HCT116 (cell line): Measurements from ENCODE around the gene USPL1. TPM values are rescaled to one million over a fixed set of nuclear protein-coding genes. Genes with fewer than 3 reads are reported as not detected.

Source experiments
- ATAC-seq: fragments of 200-7000 bp; cut with Tn5 transposase; 2 replicates; pipeline ENCODE4 v1.9.1; 2020; ENCODE audit warnings: mild to moderate bottlenecking, moderate library complexity
- BruUV-seq: library from RNA; stranded (reverse); fragments of 400-500 nt; replicated peaks from 2 replicates; lab custom pipeline; 2021; lab: Mats Ljungman, UMichigan
- CTCF ChIA-PET: fragments of 300-600 bp; sonication (Branson Sonifier 250); formaldehyde crosslinking; loops from one replicate; lab custom pipeline; 2021; ENCODE audit warnings: antibody characterized with exemption; lab: Charles Lee
- POLR2A ChIA-PET: fragments of 300-600, 350-600 bp; sonication (Branson Sonifier 250); formaldehyde crosslinking; loops from one replicate; lab custom pipeline; 2021; ENCODE audit warnings: antibody characterized with exemption; lab: Charles Lee
- RAD21 ChIA-PET, 2 experiments: fragments of 300-600 bp; sonication (Branson Sonifier 250); formaldehyde crosslinking; loops; one replicate each; lab custom pipeline; 2023; ENCODE audit warnings: low total read pairs in 2 of 2; ENCODE audit not compliant: uncharacterized antibody in 2 of 2, unreplicated experiment in 2 of 2, low non-redundant PET in 1 of 2; lab: Charles Lee
- DNase-seq: peaks from one replicate; pipeline ENCODE4 v3.0.0-alpha.2; 2010; ENCODE audit warnings: low read depth, low spot score
- H2AFZ ChIP-seq: fragments of 200-600 bp; shearing (Covaris generic), sonication (generic); 2 replicates; pipeline ENCODE4 v1.6.1; 2017; ENCODE audit warnings: low read depth, mixed run types, mixed read lengths, antibody characterized with exemption, low read length; ENCODE audit not compliant: poor library complexity, severe bottlenecking
- H3K27ac ChIP-seq: 2 replicates; pipeline ENCODE4 v1.5.1; 2012; ENCODE audit warnings: low read depth, low read length
- H3K27me3 ChIP-seq: fragments of 200-600 bp; sonication (generic); 2 replicates; pipeline ENCODE4 v1.6.1; 2016; ENCODE audit warnings: mixed run types, low read length, mixed read lengths; ENCODE audit not compliant: insufficient read depth
- H3K36me3 ChIP-seq, 2 experiments: fragments of 200-500 bp in 1 of 2; fragments of 200-600 bp in 1 of 2; sonication (Bioruptor generic) in 1 of 2; sonication (generic) in 1 of 2; 2 replicates each; pipeline versions ENCODE4 v1.5.1 to v1.6.1; 2014 to 2016; ENCODE audit warnings: low read length in 2 of 2, inconsistent platforms in 1 of 2, mixed read lengths in 1 of 2, mixed run types in 1 of 2; ENCODE audit not compliant: insufficient read depth in 2 of 2, control insufficient read depth in 1 of 2
- H3K4me1 ChIP-seq, 2 experiments: fragments of 200-600 bp in 1 of 2; sonication (generic) in 1 of 2; 2 replicates each; pipeline versions ENCODE4 v1.5.1 to v1.6.1; 2012 to 2017; ENCODE audit warnings: low read length in 2 of 2, inconsistent platforms in 1 of 2, mild to moderate bottlenecking in 1 of 2, mixed read lengths in 1 of 2, mixed run types in 1 of 2, moderate library complexity in 1 of 2; ENCODE audit not compliant: insufficient read depth in 2 of 2, control insufficient read depth in 1 of 2
- H3K4me2 ChIP-seq: fragments of 200-600 bp; sonication (generic); 2 replicates; pipeline ENCODE4 v1.6.1; 2017; ENCODE audit warnings: mixed run types, low read length, mixed read lengths
- H3K4me3 ChIP-seq, 2 experiments: fragments of 200-600 bp in 1 of 2; sonication (generic) in 1 of 2; replicated peaks in 1 of 2; 2 replicates each; pipeline ENCODE4 v1.5.1; 2011 to 2016; ENCODE audit warnings: low read length in 2 of 2, control low read depth in 1 of 2, low read depth in 1 of 2, mild to moderate bottlenecking in 1 of 2, mixed read lengths in 1 of 2, mixed run types in 1 of 2
- H3K79me2 ChIP-seq: fragments of 200-600 bp; sonication (generic); 2 replicates; pipeline ENCODE4 v1.6.1; 2017; ENCODE audit warnings: mild to moderate bottlenecking, mixed run types, low read length, moderate library complexity, mixed read lengths; ENCODE audit not compliant: insufficient read depth
- H3K9ac ChIP-seq: fragments of 200-600 bp; sonication (generic); 2 replicates; pipeline ENCODE4 v1.6.1; 2016; ENCODE audit warnings: low read length, mixed read lengths
- H3K9me2 ChIP-seq: fragments of 200-600 bp; sonication (generic), shearing (Covaris generic); 2 replicates; pipeline ENCODE4 v1.6.1; 2017; ENCODE audit warnings: mixed run types, mild to moderate bottlenecking, moderate library complexity; ENCODE audit not compliant: insufficient read depth
- H3K9me3 ChIP-seq, 2 experiments: fragments of 200-500 bp in 1 of 2; fragments of 200-600 bp in 1 of 2; sonication (Bioruptor generic) in 1 of 2; sonication (generic) in 1 of 2; 2 replicates each; pipeline ENCODE4 v1.6.1; 2014 to 2017; ENCODE audit warnings: low read length in 2 of 2, mixed read lengths in 2 of 2, inconsistent platforms in 1 of 2, low read depth in 1 of 2, mild to moderate bottlenecking in 1 of 2, mixed run types in 1 of 2, moderate library complexity in 1 of 2; ENCODE audit not compliant: control insufficient read depth in 1 of 2, insufficient read depth in 1 of 2
- H4K20me1 ChIP-seq: fragments of 200-600 bp; sonication (generic), shearing (Covaris generic); 2 replicates; pipeline ENCODE4 v1.6.1; 2017; ENCODE audit warnings: mixed run types, mild to moderate bottlenecking, moderate library complexity; ENCODE audit not compliant: insufficient read depth
- EZH2phosphoT487 ChIP-seq: fragments of 200-600 bp; IDR thresholded peaks from 2 replicates; pipeline ENCODE4 v1.6.1; 2018; ENCODE audit warnings: antibody characterized with exemption, borderline replicate concordance
- FOSL1 ChIP-seq: IDR thresholded peaks from 2 replicates; pipeline ENCODE4 v1.6.1; 2012; ENCODE audit warnings: low read depth
- JUND ChIP-seq: IDR thresholded peaks from 2 replicates; pipeline ENCODE4 v1.6.1; 2012
- POLR2A ChIP-seq: IDR thresholded peaks from 2 replicates; pipeline ENCODE4 v1.7.0; 2011; ENCODE audit warnings: borderline replicate concordance; ENCODE audit not compliant: insufficient read depth, insufficient read length; ENCODE audit errors: extremely low read depth
- POLR2AphosphoS5 ChIP-seq: IDR thresholded peaks from 2 replicates; pipeline ENCODE4 v1.6.1; 2011; ENCODE audit warnings: mild to moderate bottlenecking, low read depth, low read length, moderate library complexity
- RAD21 ChIP-seq: IDR thresholded peaks from 2 replicates; pipeline ENCODE4 v1.6.1; 2012; ENCODE audit warnings: low read depth, mild to moderate bottlenecking
- SP1 ChIP-seq: IDR thresholded peaks from 2 replicates; pipeline ENCODE4 v1.6.1; 2012; ENCODE audit warnings: low read depth
- intact Hi-C: fragments of 100-400 bp; cut with micrococcal nuclease; formaldehyde crosslinking; loops from 2 replicates; pipeline ENCODE4 v1.10.0; 2022
- total RNA-seq: library from RNA; stranded (reverse); gene quantifications from one replicate; pipeline ENCODE4 v1.2.1, GENCODE V29; 2021; ENCODE audit not compliant: unreplicated experiment
- TF ChIP-seq, protein P1 (sequence below), 3 experiments: fragments of 200-600 bp in 1 of 3; sonication (generic) in 1 of 3; IDR thresholded peaks in 2 of 3; conservative IDR thresholded peaks in 1 of 3; 2 replicates each; pipeline ENCODE4 v1.5.1; 2012 to 2017; ENCODE audit warnings: low read depth in 2 of 3, low read length in 2 of 3, antibody characterized with exemption in 1 of 3, borderline replicate concordance in 1 of 3, control low read depth in 1 of 3, mild to moderate bottlenecking in 1 of 3, mixed read lengths in 1 of 3, mixed run types in 1 of 3, moderate library complexity in 1 of 3; ENCODE audit not compliant: insufficient read depth in 1 of 3

USPL1 gene
- total RNA-seq, 1 experiment from 2014 or later = 19.7 TPM

DNA sequence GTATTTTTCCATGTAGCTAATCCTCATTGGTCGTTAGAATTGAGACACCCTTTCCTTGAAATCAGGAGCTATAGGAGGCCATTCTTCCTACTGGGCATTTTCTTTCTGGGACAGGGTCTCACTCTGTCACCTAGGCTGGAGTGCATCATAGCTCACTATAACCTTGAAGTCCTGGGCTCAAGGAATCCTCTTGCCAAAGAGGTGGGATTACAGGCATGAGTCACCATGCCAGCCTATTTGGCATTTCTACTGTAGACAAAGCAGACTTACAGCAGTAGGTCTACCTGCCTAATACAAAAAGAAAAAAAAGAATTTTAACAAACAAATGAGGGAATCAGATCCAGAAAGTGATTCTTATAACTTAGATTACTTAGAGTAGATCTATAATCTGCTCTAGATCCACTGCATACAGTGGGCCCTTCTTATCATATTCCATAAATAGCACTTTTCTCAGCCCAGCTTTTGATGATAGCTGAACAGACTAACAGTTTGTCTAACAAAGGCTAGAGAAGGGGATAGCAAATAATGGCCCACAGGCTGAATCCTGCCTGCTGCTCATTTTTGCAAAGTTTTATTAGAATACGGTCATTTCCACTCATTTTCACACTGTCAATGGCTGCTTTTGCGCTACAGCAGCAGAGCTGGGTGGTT is 36.7 kb upstream of the USPL1 start:
- no peaks in the 10 kb centered on the region for H3K9me2 ChIP-seq
- H3K4me1 ChIP-seq = peaks cover 31 to 32% of the 10 kb centered on the region in 2 experiments
- intact Hi-C loops = loop anchor here (10.0 kb wide), 1 partner anchor 446 kb away; no protein-coding TSS in a partner anchor
- no TSS peak for BruUV-seq
- ChIA-PET POLR2A (no interaction called here), CTCF (interaction anchor here (0.8 to 3.5 kb wide), 7 partner anchors 11 to 448 kb away, joined by 3 to 22 read pairs (median 3); no protein-coding TSS in a partner anchor), RAD21 (interaction anchor here in 1 of 2 experiments (1.0 kb wide), 1 partner anchor 448 kb away, joined by 4 read pairs; no protein-coding TSS in a partner anchor)
- H3K9me3 ChIP-seq = no peaks in the 10 kb centered on the region
- no peaks in the 10 kb centered on the region for H4K20me1 ChIP-seq
- no peak overlapping the region for H3K9ac ChIP-seq
- no peak for ATAC-seq
- H3K27ac ChIP-seq = no peak overlapping the region
- H3K79me2 ChIP-seq = no peaks in the 10 kb centered on the region
- H3K4me2 ChIP-seq = peak overlapping the region; percentile 20; the same call in 1 of the 2 replicates
- H3K36me3 ChIP-seq = no peaks in the 10 kb centered on the region
- no peak for DNase-seq
- H3K27me3 ChIP-seq = no peaks in the 10 kb centered on the region
- TF ChIP-seq JUND = peak; percentile 26; the same call in 1 of the 2 replicates
- no peak for TF ChIP-seq EZH2phosphoT487
- no peak overlapping the region for H3K4me3 ChIP-seq
- H2AFZ ChIP-seq = peak overlapping the region; percentile 22

DNA sequence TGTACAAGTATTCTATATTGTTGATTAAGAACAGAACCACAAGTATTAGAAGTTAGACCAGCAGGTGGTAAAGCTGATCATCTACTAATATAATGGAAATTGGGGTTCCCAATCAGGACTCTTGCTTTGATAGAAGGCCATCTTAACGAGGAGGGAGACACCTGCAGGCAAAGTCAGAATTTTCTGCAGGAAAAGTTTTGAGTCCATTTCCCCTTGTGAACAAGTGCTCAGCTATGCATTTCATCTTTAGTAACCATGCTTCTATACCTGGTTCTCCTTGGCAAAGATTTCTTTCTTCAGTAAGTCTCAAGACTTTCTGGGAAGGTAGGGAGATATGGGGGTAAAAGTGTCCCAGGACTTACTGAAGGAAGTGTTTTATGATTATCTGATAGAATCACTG is 36.1 kb upstream of the USPL1 start:
- Histone ChIP-seq H4K20me1 (no peaks in the 10 kb centered on the region), H3K4me1 (peaks cover 25 to 29% of the 10 kb centered on the region in 2 experiments), H3K79me2 (no peaks in the 10 kb centered on the region), H3K9me3 (no peaks in the 10 kb centered on the region), H3K9ac (no peak overlapping the region), H3K4me3 (no peak overlapping the region), H3K4me2 (no peak overlapping the region), H3K36me3 (no peaks in the 10 kb centered on the region), H3K9me2 (no peaks in the 10 kb centered on the region), H3K27ac (no peak overlapping the region), H2AFZ (peak overlapping the region; percentile 22), H3K27me3 (no peaks in the 10 kb centered on the region)
- TF ChIP-seq POLR2AphosphoS5 = no peak
- peak; percentile 64 for TF ChIP-seq RAD21
- TF ChIP-seq SP1 = no peak
- 0 out of 2 replicates have a peak, but pooled peaks have one; percentile 8 for TF ChIP-seq FOSL1
- TF ChIP-seq, protein P1, sequence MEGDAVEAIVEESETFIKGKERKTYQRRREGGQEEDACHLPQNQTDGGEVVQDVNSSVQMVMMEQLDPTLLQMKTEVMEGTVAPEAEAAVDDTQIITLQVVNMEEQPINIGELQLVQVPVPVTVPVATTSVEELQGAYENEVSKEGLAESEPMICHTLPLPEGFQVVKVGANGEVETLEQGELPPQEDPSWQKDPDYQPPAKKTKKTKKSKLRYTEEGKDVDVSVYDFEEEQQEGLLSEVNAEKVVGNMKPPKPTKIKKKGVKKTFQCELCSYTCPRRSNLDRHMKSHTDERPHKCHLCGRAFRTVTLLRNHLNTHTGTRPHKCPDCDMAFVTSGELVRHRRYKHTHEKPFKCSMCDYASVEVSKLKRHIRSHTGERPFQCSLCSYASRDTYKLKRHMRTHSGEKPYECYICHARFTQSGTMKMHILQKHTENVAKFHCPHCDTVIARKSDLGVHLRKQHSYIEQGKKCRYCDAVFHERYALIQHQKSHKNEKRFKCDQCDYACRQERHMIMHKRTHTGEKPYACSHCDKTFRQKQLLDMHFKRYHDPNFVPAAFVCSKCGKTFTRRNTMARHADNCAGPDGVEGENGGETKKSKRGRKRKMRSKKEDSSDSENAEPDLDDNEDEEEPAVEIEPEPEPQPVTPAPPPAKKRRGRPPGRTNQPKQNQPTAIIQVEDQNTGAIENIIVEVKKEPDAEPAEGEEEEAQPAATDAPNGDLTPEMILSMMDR (IDR thresholded peaks at IDR 0.05 in 2 of 3, conservative IDR thresholded peaks at IDR 0.05 in 1 of 3; ENCODE audit: borderline replicate concordance in 1 of 3, insufficient read depth in 1 of 3, low read depth in 2 of 3, low read length in 2 of 3) = peak; percentile 33 to 62 (median 49); a peak in 5 of 6 replicates
- no peak for TF ChIP-seq POLR2A
- DNase-seq = peak; percentile 29
- RAD21 ChIA-PET = interaction anchor here in 1 of 2 experiments (1.0 kb wide), 1 partner anchor 449 kb away, joined by 4 read pairs; no protein-coding TSS in a partner anchor
- intact Hi-C loops = loop anchor here (10.0 kb wide), 1 partner anchor 447 kb away; no protein-coding TSS in a partner anchor
- POLR2A ChIA-PET = interaction anchor here (0.6 kb wide), 1 partner anchor 449 kb away, joined by 3 read pairs; no protein-coding TSS in a partner anchor
- no TSS peak for BruUV-seq
- CTCF ChIA-PET = interaction anchor here (0.8 to 3.5 kb wide), 8 partner anchors 11 to 449 kb away, joined by 3 to 22 read pairs (median 4); no protein-coding TSS in a partner anchor
- ATAC-seq = peak; percentile 52; the same call in 1 of the 2 replicates
